Endothelial cell of umbilical vein (primary cell): Measurements from ENCODE around the gene BSG. TPM values are rescaled to one million over a fixed set of nuclear protein-coding genes. Genes with fewer than 3 reads are reported as not detected.

ENCODE experiments used
- BruUV-seq: library from RNA; stranded (reverse); fragments of 400-500 nt; replicated peaks from 2 replicates; lab custom pipeline; 2021; lab: Mats Ljungman, UMichigan
- CTCF ChIA-PET: fragments of 300-600, 350-600 bp; sonication (Branson Sonifier 250); formaldehyde crosslinking; loops from one replicate; lab custom pipeline; 2021; ENCODE audit warnings: antibody characterized with exemption, inconsistent platforms; lab: Charles Lee
- POLR2A ChIA-PET: fragments of 300-600, 350-600 bp; sonication (Branson Sonifier 250); formaldehyde crosslinking; loops from one replicate; lab custom pipeline; 2021; ENCODE audit warnings: antibody characterized with exemption, inconsistent platforms; lab: Charles Lee
- DNase-seq: peaks from one replicate; pipeline ENCODE4 v3.0.0-alpha.2; 2011; ENCODE audit warnings: low read depth, low spot score
- FAIRE-seq: peaks from 2 replicates; lab custom pipeline; 2011; peaks lifted over from hg19 to GRCh38; lab: Jason Lieb, UNC
- H2AFZ ChIP-seq: 2 replicates; pipeline ENCODE4 v1.6.0; 2012; ENCODE audit warnings: low read depth, low read length, control low read depth, inconsistent platforms
- H3K27ac ChIP-seq: 2 replicates; pipeline ENCODE4 v1.5.1; 2011; ENCODE audit warnings: low read depth, mild to moderate bottlenecking, control low read depth, low read length, moderate library complexity; ENCODE audit not compliant: insufficient read depth
- H3K27me3 ChIP-seq, 2 experiments: 2 replicates each; pipeline versions ENCODE4 v1.6.0 to v1.6.1; 2011; ENCODE audit warnings: low read length in 2 of 2, mixed read lengths in 1 of 2; ENCODE audit not compliant: control insufficient read depth in 2 of 2, insufficient read depth in 2 of 2
- H3K36me3 ChIP-seq, 2 experiments: 2 replicates in 1 of 2; 3 replicates in 1 of 2; pipeline ENCODE4 v1.5.1; 2011; ENCODE audit warnings: low read length in 2 of 2, mild to moderate bottlenecking in 1 of 2, moderate library complexity in 1 of 2; ENCODE audit not compliant: control insufficient read depth in 2 of 2, insufficient read depth in 2 of 2; ENCODE audit errors: extremely low read depth in 1 of 2
- H3K4me1 ChIP-seq: 3 replicates; pipeline ENCODE4 v1.5.1; 2011; ENCODE audit warnings: mild to moderate bottlenecking, low read length; ENCODE audit not compliant: control insufficient read depth, insufficient read depth; ENCODE audit errors: extremely low read depth
- H3K4me2 ChIP-seq: 2 replicates; pipeline ENCODE4 v1.6.1; 2011; ENCODE audit warnings: low read length, control low read depth, mixed read lengths; ENCODE audit not compliant: insufficient read depth
- H3K4me3 ChIP-seq, 3 experiments: fragments of 200-600 bp in 1 of 3; sonication (generic), shearing (Covaris generic) in 1 of 3; replicated peaks in 1 of 3; 2 replicates each; pipeline ENCODE4 v1.5.1; 2011 to 2016; ENCODE audit warnings: control low read depth in 3 of 3, low read length in 3 of 3, mild to moderate bottlenecking in 2 of 3, inconsistent platforms in 1 of 3, low read depth in 1 of 3, moderate library complexity in 1 of 3; ENCODE audit not compliant: insufficient read depth in 1 of 3
- H3K79me2 ChIP-seq: 2 replicates; pipeline ENCODE4 v1.6.0; 2012; ENCODE audit warnings: low read length, inconsistent platforms; ENCODE audit not compliant: control insufficient read depth, insufficient read depth
- H3K9ac ChIP-seq: replicated peaks from 2 replicates; pipeline ENCODE3; 2011; ENCODE audit warnings: low read length, control low read depth; ENCODE audit not compliant: insufficient read depth; ENCODE audit errors: extremely low read depth
- H3K9me1 ChIP-seq: replicated peaks from 3 replicates; pipeline ENCODE4 v1.6.0; 2011; ENCODE audit warnings: mild to moderate bottlenecking, low read length; ENCODE audit not compliant: control insufficient read depth, insufficient read depth; ENCODE audit errors: extremely low read depth
- H3K9me3 ChIP-seq: replicated peaks from 2 replicates; pipeline ENCODE4 v1.5.1; 2012; ENCODE audit warnings: low read length, inconsistent platforms; ENCODE audit not compliant: control insufficient read depth, insufficient read depth
- H4K20me1 ChIP-seq: replicated peaks from 2 replicates; pipeline ENCODE3; 2011; ENCODE audit warnings: mild to moderate bottlenecking, low read length; ENCODE audit not compliant: control insufficient read depth, insufficient read depth; ENCODE audit errors: extremely low read depth
- EZH2 ChIP-seq: IDR thresholded peaks from 2 replicates; pipeline ENCODE4 v1.6.1; 2012; ENCODE audit warnings: borderline replicate concordance, low read depth, mild to moderate bottlenecking, moderate library complexity, low read length, inconsistent platforms; ENCODE audit not compliant: severe bottlenecking
- FOS ChIP-seq: IDR thresholded peaks from 2 replicates; pipeline ENCODE4 v1.6.1; 2011; ENCODE audit warnings: mild to moderate bottlenecking, low read length, moderate library complexity, borderline replicate concordance; ENCODE audit not compliant: insufficient read depth
- GATA2 ChIP-seq: IDR thresholded peaks from 2 replicates; pipeline ENCODE4 v1.7.0; 2011; ENCODE audit warnings: low read depth, mild to moderate bottlenecking, moderate library complexity, mixed read lengths, low read length; ENCODE audit not compliant: insufficient read length, insufficient read depth
- JUN ChIP-seq: IDR thresholded peaks from 2 replicates; pipeline ENCODE4 v1.6.1; 2011; ENCODE audit warnings: borderline replicate concordance, low read depth; ENCODE audit not compliant: insufficient read length, insufficient read depth
- MYC ChIP-seq: IDR thresholded peaks from one replicate; pipeline ENCODE4 v1.6.1; 2011; ENCODE audit warnings: mild to moderate bottlenecking, low read depth, low read length
- POLR2A ChIP-seq: IDR thresholded peaks from 2 replicates; pipeline ENCODE4 v1.6.1; 2012; ENCODE audit warnings: low read depth, mild to moderate bottlenecking, control low read depth, low read length
- POLR2AphosphoS5 ChIP-seq: IDR thresholded peaks from 2 replicates; pipeline ENCODE4 v1.6.1; 2012; ENCODE audit warnings: low read depth, mild to moderate bottlenecking, control low read depth, low read length, moderate library complexity; ENCODE audit not compliant: insufficient read depth
- dilution Hi-C: fragments of 300-500 bp; cut with MboI; formaldehyde crosslinking; loops from one replicate; pipeline ENCODE4 v1.15.0; 2019; ENCODE audit warnings: low sequenced_read_pairs; ENCODE audit not compliant: extremely low pct_ligation_motif_present
- intact Hi-C: fragments of 100-400 bp; cut with micrococcal nuclease; formaldehyde crosslinking; loops from one replicate; pipeline ENCODE4 v1.10.0; 2022
- polyA plus RNA-seq, 4 experiments: library from polyadenylated mRNA; depleted of rRNA in 3 of 4; stranded (reverse) in 3 of 4; unstranded in 1 of 4; fragments of >200 nt; gene quantifications; 2 replicates each; pipeline versions ENCODE4 v1.2.1 to v1.2.3, GENCODE V29; 2011 to 2012; ENCODE audit warnings: missing spikeins in 1 of 4
- total RNA-seq: library from RNA; stranded (reverse); gene quantifications from 2 replicates; pipeline ENCODE4 v1.2.3, GENCODE V29; 2021
- TF ChIP-seq, protein P1 (sequence below): IDR thresholded peaks from 2 replicates; pipeline ENCODE4 v1.6.1; 2011; ENCODE audit not compliant: insufficient read depth, insufficient read length
- TF ChIP-seq, protein P2 (sequence below), 2 donors: IDR thresholded peaks; 1 replicate in 1 of 2; 2 replicates in 1 of 2; pipeline ENCODE4 v1.5.1; 2011; ENCODE audit warnings: low read length in 2 of 2, mild to moderate bottlenecking in 2 of 2, moderate library complexity in 2 of 2, control low read depth in 1 of 2, inconsistent platforms in 1 of 2, low read depth in 1 of 2; ENCODE audit not compliant: insufficient read depth in 1 of 2; ENCODE audit errors: extremely low read depth in 1 of 2

The BSG gene
- total and polyA plus RNA-seq, 2 donors (not counting 3 experiments of a cell fraction or from before 2014, with no cell fraction given): 485 to 661 TPM

DNA sequence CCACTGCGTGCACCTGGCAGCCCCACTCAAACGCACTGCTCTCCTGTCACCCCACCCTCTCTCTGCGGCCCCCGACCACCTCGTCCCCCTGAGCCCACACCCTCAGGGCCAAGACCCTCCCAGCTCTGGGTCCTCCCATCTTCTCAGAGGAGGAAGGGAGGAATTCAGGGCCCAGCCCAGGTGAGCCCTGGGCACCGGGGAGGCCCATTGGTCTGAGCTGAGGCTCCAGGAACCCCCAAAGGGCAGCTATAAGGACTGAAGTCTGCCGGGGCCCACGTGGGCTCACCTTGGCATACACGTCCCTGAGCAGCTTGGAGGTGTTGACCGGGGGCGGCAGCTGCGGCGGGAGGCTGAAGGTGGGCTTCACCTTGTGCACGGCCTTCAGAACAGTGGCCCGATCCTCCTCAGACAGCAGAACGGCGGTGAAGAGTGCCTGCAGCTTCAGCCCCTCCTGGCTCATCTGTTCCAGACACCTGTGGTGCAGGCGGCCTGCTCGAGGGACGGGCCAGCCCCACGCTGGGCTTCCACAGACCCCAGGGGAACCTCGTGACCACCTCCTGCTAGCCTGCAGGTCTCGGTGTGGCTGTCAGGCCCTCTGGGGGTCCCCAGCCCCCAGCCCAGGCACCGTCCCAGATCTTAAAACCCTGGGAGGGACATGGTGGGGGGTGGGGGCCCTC lies 52.2 kb downstream of the BSG start:
- Histone ChIP-seq H3K27me3 (no peaks in the 10 kb centered on the region), H2AFZ (no peak overlapping the region), H3K9ac (no peak overlapping the region), H3K4me1 (no peaks in the 10 kb centered on the region), H4K20me1 (no peaks in the 10 kb centered on the region), H3K36me3 (peaks cover 0 to 26% of the 10 kb centered on the region in 2 experiments), H3K4me3 (no peak overlapping the region), H3K9me1 (no peaks in the 10 kb centered on the region), H3K27ac (no peak overlapping the region), H3K79me2 (no peaks in the 10 kb centered on the region), H3K9me3 (no peaks in the 10 kb centered on the region), H3K4me2 (no peak overlapping the region)
- BruUV-seq: no TSS peak
- ChIA-PET POLR2A (no interaction called here), CTCF (interaction anchor here (1.7 kb wide), 1 partner anchor 9 kb away, joined by 6 read pairs; no protein-coding TSS in a partner anchor)
- TF ChIP-seq POLR2A (no peak), JUN (no peak), FOS (no peak), GATA2 (no peak)
- DNase-seq (no peak), FAIRE-seq (no peak)
- dilution Hi-C loops (no loop called here), intact Hi-C loops (no loop called here)

DNA sequence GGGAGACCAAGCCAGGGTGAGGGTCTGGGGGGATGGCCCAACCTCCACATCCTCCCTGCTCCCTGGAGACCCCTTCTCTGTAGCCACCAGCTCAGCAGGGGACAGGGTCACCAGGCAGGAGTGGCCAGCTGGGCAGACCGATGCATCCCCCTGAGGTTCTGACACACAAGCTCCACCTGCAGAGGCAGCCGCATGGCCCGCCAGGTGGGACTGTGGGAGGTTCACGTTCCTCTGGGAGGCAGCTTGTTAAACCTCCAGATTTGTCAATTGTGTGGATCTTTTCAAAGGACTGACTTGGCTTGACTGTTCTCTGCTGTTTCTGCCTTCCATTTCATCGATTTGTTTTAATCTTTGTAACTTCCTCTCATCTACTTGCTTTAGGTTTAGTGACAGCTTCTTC lies 52.9 kb downstream of the BSG start:
- no peaks in the 10 kb centered on the region for H3K9me1 ChIP-seq
- H3K36me3 ChIP-seq: peaks cover 0 to 26% of the 10 kb centered on the region in 2 experiments
- H3K4me1 ChIP-seq: no peaks in the 10 kb centered on the region
- H2AFZ ChIP-seq: no peak overlapping the region
- no peak for TF ChIP-seq MYC
- TF ChIP-seq POLR2A: no peak
- TF ChIP-seq, protein P1, sequence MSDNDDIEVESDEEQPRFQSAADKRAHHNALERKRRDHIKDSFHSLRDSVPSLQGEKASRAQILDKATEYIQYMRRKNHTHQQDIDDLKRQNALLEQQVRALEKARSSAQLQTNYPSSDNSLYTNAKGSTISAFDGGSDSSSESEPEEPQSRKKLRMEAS: no peak
- TF ChIP-seq POLR2AphosphoS5: no peak
- no peak for TF ChIP-seq JUN
- no peak for TF ChIP-seq FOS
- TF ChIP-seq, protein P2, sequence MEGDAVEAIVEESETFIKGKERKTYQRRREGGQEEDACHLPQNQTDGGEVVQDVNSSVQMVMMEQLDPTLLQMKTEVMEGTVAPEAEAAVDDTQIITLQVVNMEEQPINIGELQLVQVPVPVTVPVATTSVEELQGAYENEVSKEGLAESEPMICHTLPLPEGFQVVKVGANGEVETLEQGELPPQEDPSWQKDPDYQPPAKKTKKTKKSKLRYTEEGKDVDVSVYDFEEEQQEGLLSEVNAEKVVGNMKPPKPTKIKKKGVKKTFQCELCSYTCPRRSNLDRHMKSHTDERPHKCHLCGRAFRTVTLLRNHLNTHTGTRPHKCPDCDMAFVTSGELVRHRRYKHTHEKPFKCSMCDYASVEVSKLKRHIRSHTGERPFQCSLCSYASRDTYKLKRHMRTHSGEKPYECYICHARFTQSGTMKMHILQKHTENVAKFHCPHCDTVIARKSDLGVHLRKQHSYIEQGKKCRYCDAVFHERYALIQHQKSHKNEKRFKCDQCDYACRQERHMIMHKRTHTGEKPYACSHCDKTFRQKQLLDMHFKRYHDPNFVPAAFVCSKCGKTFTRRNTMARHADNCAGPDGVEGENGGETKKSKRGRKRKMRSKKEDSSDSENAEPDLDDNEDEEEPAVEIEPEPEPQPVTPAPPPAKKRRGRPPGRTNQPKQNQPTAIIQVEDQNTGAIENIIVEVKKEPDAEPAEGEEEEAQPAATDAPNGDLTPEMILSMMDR (IDR thresholded peaks at IDR 0.05; ENCODE audit: extremely low read depth in 1 of 2, insufficient read depth in 1 of 2, low read depth in 1 of 2, low read length in 2 of 2): no peak
- TF ChIP-seq EZH2: no peak
- no peak for TF ChIP-seq GATA2
- H3K27ac ChIP-seq: no peak overlapping the region
- dilution Hi-C loops (no loop called here), intact Hi-C loops (no loop called here)
- DNase-seq (no peak), FAIRE-seq (no peak)
- POLR2A ChIA-PET: no interaction called here
- H3K4me2 ChIP-seq: no peak overlapping the region
- no peaks in the 10 kb centered on the region for H4K20me1 ChIP-seq
- H3K9me3 ChIP-seq: no peaks in the 10 kb centered on the region
- no peak overlapping the region for H3K4me3 ChIP-seq
- H3K79me2 ChIP-seq: no peaks in the 10 kb centered on the region
- CTCF ChIA-PET: interaction anchor here (1.3 to 1.7 kb wide), 2 partner anchors 10 to 68 kb away, joined by 3 to 6 read pairs; no protein-coding TSS in a partner anchor
- no peak overlapping the region for H3K9ac ChIP-seq
- no peaks in the 10 kb centered on the region for H3K27me3 ChIP-seq
- no TSS peak for BruUV-seq
